ENCODE measurements around the gene PIAS4. TPM values are rescaled to one million over a fixed set of nuclear protein-coding genes. Genes with fewer than 3 reads are reported as not detected.
"Not testable (repeated sequence)": the region's sequence is repeated elsewhere in the genome, so short reads cannot be mapped to it uniquely, and the experiment has no call there.

The PIAS4 gene
- total RNA-seq, 1 donor from 2014 or later: 28.8 TPM

DNA sequence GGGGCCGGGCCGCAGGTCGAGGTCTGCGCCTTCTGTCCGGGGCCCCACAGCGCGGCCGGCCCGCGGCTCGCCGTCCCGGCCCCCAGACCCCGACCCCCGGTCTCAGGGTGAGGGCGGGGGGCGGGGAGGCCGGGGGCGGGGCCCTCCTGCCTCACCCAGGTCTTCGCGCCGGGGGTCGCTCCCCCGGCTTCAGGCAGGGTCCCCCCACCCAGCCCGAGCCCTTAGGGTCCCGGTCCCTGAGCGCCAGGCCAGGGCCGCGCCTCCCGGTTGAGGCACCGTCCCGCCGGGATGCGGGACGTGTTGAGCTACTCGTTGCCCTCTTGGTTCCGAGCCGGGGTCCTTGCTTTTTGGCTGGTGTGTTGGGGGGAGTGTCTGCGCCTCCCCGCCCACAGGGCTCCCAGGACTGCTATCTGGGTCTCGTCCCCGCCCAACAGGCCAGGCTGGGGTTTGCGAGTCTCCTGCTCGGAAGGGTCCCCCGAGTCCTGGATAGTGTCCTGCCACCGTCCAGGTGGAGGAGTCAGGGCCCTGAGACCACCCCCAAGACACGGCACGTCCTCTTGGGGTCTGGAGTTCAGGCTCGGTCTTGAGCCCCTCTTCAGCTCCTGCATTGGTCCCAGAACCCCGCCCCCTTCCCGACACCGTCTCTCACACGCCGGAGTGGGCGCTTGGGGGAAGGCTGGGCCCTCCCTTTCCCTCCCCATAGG lies 452 bp downstream of the PIAS4 start:
- peaks cover 32% of the 10 kb centered on the region for H3K4me1 Mint-ChIP-seq (ENCODE audit: unreplicated experiment)
- H3K27ac Mint-ChIP-seq (ENCODE audit: unreplicated experiment): peak overlapping the region; percentile 68

GRCh38 chr19:4009990-4010807 lies 2.7 kb downstream of the PIAS4 start:
- no peak overlapping the region for H3K27ac Mint-ChIP-seq (ENCODE audit: unreplicated experiment)
- no peak for DNase-seq (ENCODE audit: extremely low spot score, unreplicated experiment)
- H3K36me3 Mint-ChIP-seq (ENCODE audit: unreplicated experiment): peaks cover 5% of the 10 kb centered on the region
- no peaks in the 10 kb centered on the region for H3K27me3 Mint-ChIP-seq (ENCODE audit: unreplicated experiment)
- no peaks in the 10 kb centered on the region for H3K9me3 Mint-ChIP-seq (ENCODE audit: unreplicated experiment)
- no peak for TF ChIP-seq CTCF (IDR thresholded peaks at IDR 0.05)
- peaks cover 32% of the 10 kb centered on the region for H3K4me1 Mint-ChIP-seq (ENCODE audit: unreplicated experiment)
- H3K4me3 Mint-ChIP-seq (ENCODE audit: unreplicated experiment): peak overlapping the region; percentile 44

More for the DNA sequence above, 452 bp downstream of the PIAS4 start:
- Mint-ChIP-seq H3K9me3 (ENCODE audit: unreplicated experiment) (no peaks in the 10 kb centered on the region), H3K27me3 (ENCODE audit: unreplicated experiment) (no peaks in the 10 kb centered on the region), H3K36me3 (ENCODE audit: unreplicated experiment) (peaks cover 2% of the 10 kb centered on the region), H3K4me3 (ENCODE audit: unreplicated experiment) (peak overlapping the region; percentile 78)
- DNase-seq (ENCODE audit: extremely low spot score, unreplicated experiment): no peak
- TF ChIP-seq CTCF (IDR thresholded peaks at IDR 0.05): no peak

DNA sequence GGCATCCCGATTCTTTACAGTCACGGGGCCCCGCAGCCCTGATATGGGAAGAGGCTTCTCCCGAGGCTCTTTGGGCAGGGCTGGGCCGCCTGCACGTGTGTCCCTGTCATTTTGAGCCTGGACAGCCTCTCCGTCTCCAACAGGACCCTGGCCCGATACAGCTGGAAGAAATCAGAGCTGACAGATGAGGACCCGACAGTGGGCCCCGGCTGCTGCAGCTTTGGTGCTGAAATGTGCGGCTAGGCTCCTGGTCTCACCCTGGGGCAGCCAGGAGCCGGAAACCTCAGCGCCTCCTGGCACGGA lies 3.2 kb downstream of the PIAS4 start:
- H3K27ac Mint-ChIP-seq (ENCODE audit: unreplicated experiment): no peak overlapping the region
- no peak for DNase-seq (ENCODE audit: extremely low spot score, unreplicated experiment)
- no peak for TF ChIP-seq CTCF (IDR thresholded peaks at IDR 0.05)
- no peak overlapping the region for H3K4me3 Mint-ChIP-seq (ENCODE audit: unreplicated experiment)
- H3K27me3 Mint-ChIP-seq (ENCODE audit: unreplicated experiment): no peaks in the 10 kb centered on the region
- peaks cover 5% of the 10 kb centered on the region for H3K36me3 Mint-ChIP-seq (ENCODE audit: unreplicated experiment)
- peaks cover 30% of the 10 kb centered on the region for H3K4me1 Mint-ChIP-seq (ENCODE audit: unreplicated experiment)
- H3K9me3 Mint-ChIP-seq (ENCODE audit: unreplicated experiment): no peaks in the 10 kb centered on the region

DNA sequence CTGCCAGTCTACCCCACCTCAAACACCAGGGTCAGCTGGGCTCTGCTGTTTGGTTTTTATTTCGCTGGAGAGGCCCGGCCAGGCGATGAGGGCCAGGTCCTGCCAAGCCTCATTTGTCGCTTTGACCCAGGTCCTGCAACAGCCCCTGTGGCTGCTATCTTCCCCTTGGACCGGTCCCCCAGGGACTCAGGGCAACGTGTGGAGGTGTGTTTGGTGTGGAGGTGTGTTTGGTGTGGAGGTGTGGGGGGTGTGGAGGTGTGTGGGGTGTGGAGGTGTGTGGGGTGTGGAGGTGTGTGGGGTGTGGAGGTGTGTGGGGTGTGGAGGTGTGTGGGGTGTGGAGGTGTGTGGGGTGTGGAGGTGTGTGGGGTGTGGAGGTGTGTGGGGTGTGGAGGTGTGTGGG lies 3.9 kb downstream of the PIAS4 start:
- peaks cover 29% of the 10 kb centered on the region for H3K4me1 Mint-ChIP-seq (ENCODE audit: unreplicated experiment)
- not testable (repeated sequence) for DNase-seq (ENCODE audit: extremely low spot score, unreplicated experiment); H3K36me3 Mint-ChIP-seq (ENCODE audit: unreplicated experiment); H3K4me3 Mint-ChIP-seq (ENCODE audit: unreplicated experiment); H3K9me3 Mint-ChIP-seq (ENCODE audit: unreplicated experiment); H3K27ac Mint-ChIP-seq (ENCODE audit: unreplicated experiment); H3K27me3 Mint-ChIP-seq (ENCODE audit: unreplicated experiment)

DNA sequence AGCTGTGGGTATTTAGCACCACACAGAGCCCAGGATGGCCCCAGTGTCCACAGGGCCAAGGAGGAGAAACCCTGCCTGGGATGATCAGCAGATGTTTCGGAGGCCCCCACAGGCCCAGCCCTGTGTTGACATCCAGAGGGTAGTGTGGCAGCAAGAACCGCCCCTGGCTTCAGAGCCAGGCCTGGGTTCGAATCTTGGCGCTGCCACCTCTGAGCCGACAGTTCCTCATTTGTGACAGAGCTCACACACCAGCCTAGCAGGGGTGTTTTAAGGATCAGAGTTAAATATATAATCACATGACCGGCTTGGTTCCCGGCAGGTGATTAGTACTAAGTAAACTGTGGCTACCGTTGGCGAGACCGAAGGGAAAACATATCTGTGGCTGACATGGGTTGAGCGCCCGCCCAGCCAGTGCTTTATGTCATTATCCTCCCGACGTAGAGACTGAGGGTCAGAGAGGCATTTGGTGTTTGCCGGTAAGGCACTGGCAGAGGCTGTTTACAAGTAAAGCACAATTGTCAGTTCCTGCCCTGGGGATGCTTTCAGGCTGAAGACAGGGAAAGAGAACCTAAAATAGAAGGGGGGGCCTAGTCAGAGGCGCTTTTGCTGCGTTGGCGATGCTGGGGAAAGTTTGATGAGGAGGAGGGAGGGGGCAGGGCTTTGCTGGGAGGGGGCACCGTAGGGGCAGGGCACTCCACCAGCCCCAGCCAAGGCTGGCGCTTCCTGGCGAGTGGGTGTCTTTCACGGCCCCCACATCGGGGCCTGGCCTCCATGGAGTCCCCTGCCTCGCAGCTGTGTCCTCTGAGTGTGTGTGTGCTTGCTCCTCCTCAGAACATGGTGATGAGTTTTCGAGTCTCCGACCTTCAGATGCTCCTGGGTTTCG lies 4.8 kb downstream of the PIAS4 start:
- Mint-ChIP-seq H3K4me1 (ENCODE audit: unreplicated experiment) (peaks cover 26% of the 10 kb centered on the region), H3K9me3 (ENCODE audit: unreplicated experiment) (no peaks in the 10 kb centered on the region), H3K27ac (ENCODE audit: unreplicated experiment) (no peak overlapping the region), H3K27me3 (ENCODE audit: unreplicated experiment) (no peaks in the 10 kb centered on the region), H3K4me3 (ENCODE audit: unreplicated experiment) (no peak overlapping the region), H3K36me3 (ENCODE audit: unreplicated experiment) (peaks cover 5% of the 10 kb centered on the region)
- no peak for TF ChIP-seq CTCF (IDR thresholded peaks at IDR 0.05)
- DNase-seq (ENCODE audit: extremely low spot score, unreplicated experiment): no peak

Data from osteocyte (in vitro differentiated cells).